HG03432 (cell line): ENCODE measurements around the gene SLC4A5.
"Not testable (repeated sequence)": the region's sequence is repeated elsewhere in the genome, so short reads cannot be mapped to it uniquely, and the experiment has no call there.

Experiments
- ATAC-seq: cut with Tn5 transposase; IDR thresholded peaks from one replicate; pipeline ENCODE4 v1.9.1; 2021; ENCODE audit warnings: mild to moderate bottlenecking, moderate library complexity; ENCODE audit not compliant: unreplicated experiment

The SLC4A5 gene

DNA sequence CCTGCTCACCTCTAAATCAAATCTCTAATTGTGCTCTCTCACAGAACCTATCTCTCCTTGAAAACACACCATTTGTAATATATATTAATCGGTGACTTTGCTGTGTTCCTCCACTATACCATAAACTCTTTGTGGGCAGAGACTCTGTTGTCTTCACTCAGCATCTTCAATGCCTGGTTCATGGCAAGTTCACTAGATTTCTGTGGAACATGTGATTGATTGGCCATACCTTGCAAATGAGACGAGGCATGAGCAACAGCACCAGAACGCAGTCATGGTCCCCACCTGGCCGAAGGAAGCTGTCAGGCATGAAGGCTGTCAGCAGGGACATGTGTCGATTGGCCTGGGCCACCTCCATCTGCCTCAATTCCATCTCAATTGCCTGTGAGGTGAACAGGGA is 25.3 kb upstream of the SLC4A5 start:
- no peak for ATAC-seq

GRCh38 chr2:74367789-74368188 is 24.6 kb upstream of the SLC4A5 start:
- no peak for ATAC-seq

DNA sequence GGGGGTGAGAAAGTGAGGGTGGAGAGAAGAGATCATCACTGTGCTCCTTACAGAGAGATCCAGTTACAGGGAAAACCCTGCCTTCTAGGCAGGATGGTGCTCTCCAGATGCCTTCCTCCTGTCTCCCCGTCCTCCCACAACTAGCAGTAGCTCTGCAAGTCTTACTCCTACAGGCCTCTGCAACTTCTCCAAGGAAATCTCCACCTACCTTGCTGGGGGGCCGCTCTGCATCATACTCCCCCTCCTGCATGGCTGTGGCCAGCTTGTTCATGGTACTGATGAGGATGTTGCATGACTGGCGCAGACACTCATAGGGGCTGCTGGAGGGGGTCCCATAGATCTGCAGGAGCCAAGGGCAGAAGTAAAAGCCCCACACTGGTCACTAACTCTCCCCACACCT is 22.8 kb upstream of the SLC4A5 start:
- ATAC-seq, result no peak

DNA sequence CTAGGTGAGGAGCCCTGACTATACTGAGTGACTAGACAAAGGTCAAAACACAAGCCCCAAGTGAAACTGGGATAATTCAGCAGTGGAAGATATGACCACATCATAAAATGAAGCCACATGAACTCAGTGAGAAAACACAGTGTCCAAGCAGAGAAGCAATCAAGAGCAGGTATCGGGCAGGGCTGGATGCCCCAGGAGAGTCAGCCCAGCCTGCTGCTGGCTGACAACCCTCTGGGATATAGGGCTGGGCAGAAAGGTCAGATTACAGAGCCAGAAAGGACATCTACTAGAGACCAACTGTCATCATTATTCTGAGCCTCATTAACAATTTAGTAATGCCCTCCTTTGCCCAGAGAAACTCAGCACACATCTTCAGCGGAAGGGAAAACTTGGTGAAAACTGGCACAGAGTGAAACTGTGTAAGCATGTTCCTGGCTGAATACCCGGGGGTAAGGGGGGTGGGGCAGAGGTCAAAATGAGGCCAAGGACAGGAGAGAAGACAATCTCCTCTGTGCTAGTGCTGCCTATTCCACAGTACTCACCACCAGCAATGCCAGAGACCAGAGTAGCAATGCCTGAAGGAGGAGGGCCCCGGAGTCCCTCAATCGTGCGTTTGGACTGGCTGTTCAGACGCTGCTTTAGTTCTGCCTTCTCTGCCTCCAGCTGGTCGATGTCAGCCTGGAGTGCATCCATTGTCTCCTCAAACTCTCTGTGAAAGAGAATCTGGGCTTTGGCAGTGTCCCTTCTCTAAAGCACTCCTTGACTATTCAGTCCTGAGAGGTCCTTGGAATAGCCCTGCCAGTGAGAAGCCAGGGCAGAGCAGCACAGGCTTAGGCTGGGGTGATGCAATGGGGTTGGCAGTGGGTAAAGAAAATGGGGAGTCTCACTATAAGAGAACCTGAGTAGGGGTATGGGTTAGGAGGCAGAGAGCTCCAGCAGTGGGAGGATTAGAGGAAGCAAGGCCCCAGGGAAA is 21.6 kb upstream of the SLC4A5 start:
- ATAC-seq, result no peak

DNA sequence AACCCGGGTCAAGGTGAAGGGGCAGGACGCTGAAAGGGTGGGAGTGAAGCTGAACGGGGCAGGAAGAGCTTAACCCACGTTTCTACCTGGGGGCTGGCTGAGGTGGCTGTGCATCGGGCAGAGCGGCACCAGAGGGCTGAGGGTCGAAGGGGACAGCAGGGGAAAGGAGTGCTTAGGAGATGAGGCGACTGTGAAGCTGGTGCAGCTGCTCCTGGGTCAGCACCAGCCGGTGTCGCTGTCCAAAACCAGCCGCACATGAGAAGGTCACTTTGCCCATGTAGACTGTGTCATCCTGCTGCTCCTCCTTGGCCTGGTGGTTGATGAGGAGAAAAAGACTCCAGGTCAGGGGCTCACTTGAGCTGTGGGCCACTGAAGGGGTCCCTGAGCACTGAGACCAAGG is 18.1 kb upstream of the SLC4A5 start:
- no peak for ATAC-seq

DNA sequence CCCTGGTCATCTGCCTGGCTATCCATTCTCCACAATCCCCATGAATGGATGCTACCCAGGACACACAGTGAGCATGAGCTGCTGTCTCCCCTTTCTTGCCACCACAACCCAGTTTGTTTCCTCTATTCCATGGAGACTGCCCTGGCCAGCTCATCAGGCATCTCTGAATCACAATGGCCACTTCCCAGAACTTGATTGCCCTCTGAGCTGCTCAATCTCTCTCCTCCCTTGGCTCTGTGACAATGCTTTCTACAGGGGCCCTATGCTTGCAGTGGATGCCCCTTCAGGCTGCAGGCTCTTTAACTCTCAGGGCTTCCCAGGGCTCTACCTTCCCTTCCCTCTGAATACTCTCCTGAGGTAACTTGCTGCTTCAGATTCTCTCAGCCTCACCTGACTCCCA is 14.4 kb upstream of the SLC4A5 start:
- ATAC-seq, result no peak

GRCh38 chr2:74349889-74350288 is 6.7 kb upstream of the SLC4A5 start:
- ATAC-seq, result no peak

DNA sequence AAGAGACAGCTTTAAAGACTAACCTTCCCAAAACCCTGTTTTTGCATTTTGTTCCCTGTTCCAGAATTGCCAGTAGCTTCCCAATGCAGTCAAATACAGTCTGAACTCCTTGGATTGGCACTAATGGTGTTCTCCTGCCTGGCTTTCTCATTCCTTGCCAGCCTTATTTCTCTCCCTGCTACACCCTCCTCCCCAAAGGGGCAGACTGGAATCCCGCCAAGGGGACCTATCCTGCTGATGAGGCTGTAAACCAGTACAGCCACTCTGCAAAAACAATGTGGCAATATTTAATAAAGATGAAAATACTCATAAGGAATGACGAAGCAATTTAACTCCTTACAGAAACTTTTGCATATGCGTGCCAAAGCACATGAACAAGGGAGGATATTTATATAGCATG is 4.5 kb upstream of the SLC4A5 start:
- no peak for ATAC-seq

- ATAC-seq, result no peak
These were observed 4.1 kb upstream of the SLC4A5 start for GRCh38 chr2:74347303-74347702.

- ATAC-seq, result no peak
These were observed 2.2 kb upstream of the SLC4A5 start for GRCh38 chr2:74345272-74345943.

- not testable (repeated sequence) for ATAC-seq
These were observed 7.0 kb downstream of the SLC4A5 start for GRCh38 chr2:74336227-74336626.

DNA sequence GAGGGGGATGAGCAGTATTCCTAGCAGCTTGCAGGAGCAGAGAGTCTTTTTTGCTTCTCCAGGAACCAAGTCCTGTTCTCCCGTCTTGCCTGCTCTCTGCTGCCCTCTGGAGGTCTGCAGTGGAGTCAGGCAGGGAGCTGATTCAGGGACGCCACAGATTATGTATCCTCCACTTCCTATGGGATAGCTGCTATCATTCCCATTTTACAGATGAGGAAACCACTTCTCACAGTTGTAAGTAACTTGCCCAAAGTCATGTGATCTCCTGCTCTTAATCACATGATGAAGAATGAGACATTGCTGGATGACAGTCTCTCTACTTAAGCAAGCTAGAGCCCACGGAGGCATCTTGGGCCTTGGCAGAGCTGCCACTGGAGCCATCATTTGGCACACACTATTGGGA is 8.3 kb downstream of the SLC4A5 start:
- ATAC-seq, result no peak

DNA sequence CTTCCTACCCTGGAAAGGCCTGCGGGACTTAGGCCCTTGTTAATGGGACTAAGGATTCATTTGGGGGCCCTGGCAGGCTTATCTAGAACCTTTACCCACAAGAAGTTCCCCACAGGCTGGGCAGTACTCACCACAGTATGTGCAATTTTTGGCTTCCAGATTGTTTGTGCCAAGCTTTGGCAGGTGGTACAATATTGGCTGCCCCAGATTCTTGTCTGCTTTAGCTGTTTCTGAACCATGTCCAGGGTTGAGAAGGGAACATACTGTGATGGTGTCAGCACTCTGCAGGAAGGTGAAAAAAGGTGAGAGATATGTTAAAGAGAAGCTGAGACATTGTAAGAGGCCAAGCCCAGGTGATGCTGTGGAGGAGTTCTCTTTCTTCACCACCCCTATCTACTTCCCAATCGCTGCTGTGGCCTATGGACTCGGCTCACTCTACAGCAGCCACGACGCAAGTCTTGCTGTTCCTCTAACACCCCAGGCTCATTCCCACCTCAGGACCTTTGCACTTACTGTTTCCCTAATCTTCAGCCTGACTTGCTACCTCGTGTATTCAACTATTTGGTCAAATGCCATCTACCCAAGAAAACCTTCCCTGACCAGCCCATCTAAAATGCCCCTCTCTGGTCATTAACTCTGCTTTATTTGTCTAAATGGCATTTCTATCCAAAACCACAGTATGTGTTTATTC is 9.2 kb downstream of the SLC4A5 start:
- ATAC-seq, result no peak

GRCh38 chr2:74333175-74333574 is 10.0 kb downstream of the SLC4A5 start:
- no peak for ATAC-seq

DNA sequence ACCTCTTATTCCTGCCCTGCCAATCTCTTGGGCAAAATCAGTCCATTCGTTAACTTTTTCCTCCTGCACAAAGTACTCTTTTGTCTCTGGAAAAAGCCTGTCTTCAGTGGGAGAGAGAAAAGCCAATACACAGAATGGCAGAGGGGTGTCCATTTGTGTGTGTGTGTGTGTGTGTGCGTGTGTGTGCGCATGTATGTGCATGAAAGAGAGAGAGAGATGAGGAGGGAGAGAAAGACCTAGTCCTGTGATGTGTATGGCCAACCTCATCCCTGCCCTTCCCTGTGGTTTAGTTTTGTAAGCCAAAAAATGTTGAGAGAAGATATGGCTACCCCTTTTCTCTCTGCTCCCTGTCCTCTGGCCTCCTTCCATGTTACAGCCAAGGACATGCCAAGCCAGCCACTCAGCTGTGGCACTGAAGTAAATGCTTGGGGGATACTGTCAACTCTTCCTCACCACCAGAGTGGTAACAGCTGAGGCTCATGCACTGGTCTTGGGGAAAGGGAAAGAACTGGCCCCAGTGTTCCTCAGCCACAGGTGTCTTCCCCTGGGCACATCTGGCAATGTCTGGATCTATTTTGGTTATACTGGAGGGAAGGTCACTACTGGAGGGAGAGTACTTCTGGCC is 10.6 kb downstream of the SLC4A5 start:
- no peak for ATAC-seq

- ATAC-seq, result no peak
These were observed 14.6 kb downstream of the SLC4A5 start for GRCh38 chr2:74328573-74328972.

DNA sequence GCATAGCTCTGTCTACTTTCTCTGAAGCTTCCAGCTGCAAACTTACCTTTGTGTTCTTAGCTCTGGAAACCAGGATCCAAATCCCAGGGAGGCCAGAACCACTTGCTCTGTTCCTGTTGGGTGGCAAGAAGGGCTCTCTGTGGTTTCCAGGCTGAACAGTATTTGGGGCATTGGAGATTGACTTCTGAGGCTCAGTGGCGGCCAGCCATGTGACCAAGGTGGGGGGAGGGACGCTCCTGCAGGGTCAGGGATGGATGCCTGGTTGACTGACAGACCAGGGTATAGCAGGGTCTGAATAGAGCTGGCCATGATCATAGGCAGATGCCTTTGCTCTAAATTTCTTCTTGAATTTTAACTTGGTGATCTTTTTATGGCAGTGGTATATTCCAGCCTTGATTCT is 15.1 kb downstream of the SLC4A5 start:
- ATAC-seq, result no peak

GRCh38 chr2:74327627-74328026 is 15.6 kb downstream of the SLC4A5 start:
- ATAC-seq, result no peak

GRCh38 chr2:74327199-74327598 is 16.0 kb downstream of the SLC4A5 start:
- ATAC-seq, result no peak

DNA sequence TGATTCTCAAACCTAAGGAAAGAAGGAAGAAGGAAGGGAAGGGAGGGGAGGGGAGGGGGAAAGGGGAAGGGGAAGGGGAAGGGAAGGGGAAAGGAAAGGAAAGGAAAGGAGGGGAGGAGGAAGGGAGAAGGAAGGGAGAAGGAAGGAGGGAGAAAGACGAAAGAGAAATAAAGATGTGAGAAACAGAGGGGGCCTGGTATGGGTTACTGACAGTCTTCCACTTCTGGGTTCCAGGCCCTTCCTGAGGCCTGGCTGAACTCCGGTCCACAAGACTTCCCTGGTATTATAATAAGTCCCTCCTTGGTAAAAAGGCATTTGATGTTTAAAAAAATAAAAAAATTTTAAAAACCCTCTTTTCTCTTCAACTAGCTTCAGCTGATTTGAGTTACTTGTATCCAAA is 17.4 kb downstream of the SLC4A5 start:
- no peak for ATAC-seq

GRCh38 chr2:74321737-74322136 is 21.5 kb downstream of the SLC4A5 start:
- no peak for ATAC-seq
